ENCODE measurements around the gene CRIP3. TPM values are rescaled to one million over a fixed set of nuclear protein-coding genes. Genes with fewer than 3 reads are reported as not detected.

CRIP3 gene
- total RNA-seq, 2 donors from 2014 or later, result 1.00 to 1.4 TPM

DNA sequence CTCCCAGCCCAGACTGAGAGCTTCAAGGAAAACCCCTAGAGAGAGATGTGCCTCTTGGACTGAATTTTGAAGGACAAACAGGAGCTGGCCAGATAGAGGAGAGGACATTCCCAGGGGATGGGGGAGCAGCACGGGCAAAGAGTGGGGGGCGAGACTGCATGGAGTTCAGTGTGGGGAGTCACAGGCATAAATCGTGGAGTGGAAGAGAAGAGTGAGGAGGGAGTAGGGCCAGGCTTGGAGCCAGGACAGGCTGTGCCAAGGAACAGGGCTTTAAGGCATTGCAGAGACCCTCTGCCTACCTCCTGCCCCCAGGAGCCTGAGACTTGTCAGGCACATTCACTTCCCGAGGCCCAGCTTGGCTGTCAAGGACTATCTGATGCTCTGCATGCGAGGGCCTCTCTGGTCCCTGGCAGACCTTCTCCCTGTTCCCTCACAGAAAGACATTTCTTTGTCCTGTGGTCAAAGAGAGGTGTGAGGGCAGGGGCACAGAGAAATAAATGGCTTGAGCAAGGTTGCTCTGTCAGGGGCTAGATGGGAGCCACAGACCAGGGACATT lies 15.8 kb downstream of the CRIP3 start:
- intact Hi-C loops (cut with DNase I), result no loop called here
- peak; percentile 54 for DNase-seq (ENCODE audit: low spot score)

DNA sequence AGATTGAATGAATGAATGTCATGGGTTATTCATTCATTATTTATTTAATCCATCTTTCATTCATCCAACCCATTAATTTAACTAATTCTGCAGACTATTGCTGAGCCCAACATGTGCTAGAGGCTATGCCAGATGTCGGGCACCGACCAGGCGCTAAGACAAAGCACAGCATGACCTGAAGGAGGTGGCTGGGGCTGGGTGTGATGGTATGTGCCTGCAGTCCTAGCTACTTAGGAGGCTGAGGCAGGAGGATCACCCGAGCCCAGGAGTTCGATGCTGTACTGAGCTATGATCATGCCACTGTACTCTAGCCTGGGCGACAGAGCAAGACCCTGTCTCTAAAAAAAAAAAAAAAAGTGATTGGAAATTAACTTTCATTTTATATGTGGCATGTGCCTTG lies 16.3 kb downstream of the CRIP3 start:
- intact Hi-C loops (cut with DNase I), result no loop called here
- peak; percentile 56 for DNase-seq (ENCODE audit: low spot score)

DNA sequence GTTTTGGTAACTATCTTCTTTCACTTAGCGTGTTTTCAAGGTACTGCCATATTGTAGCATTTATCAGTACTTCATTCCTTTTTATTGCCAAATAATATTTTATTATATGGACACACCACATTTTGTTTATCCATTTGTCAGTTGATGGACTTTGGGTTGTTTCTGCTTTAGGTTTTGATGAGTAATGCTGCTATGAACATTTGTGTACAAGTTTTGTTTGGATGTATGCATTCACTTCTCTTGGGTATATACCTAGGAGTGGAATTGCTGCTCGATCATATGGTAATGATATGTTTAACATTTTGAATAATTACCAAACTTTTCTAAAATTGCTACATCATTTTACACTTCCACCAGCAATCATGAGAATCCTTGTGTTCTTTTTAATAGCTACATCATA lies 16.9 kb downstream of the CRIP3 start:
- no peak for DNase-seq (ENCODE audit: low spot score)
- intact Hi-C loops (cut with DNase I), result no loop called here

DNA sequence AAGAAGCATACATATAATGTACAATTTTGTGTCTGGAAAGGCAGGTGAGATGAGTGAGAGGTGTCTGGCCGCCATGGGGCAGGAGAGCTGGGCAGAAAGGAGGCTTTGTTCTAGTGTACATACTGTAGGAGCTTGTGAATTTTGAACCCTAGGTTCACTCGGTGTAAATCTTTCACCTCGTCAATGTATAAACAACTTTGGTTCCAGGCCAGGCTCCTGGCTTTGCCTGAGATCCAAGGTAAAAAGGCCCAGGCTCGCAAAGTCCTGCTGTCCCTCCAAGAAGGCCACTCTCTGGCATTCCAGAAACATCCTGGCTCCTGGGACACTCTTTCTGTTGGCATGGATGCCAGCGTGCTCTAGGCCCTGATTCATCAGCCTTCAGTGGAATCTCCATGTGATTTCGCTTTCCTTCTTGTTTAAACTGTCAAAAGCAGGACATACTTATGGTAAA lies 17.7 kb downstream of the CRIP3 start:
- DNase-seq (ENCODE audit: low spot score), result peak; percentile 3
- intact Hi-C loops (cut with DNase I), result no loop called here

DNA sequence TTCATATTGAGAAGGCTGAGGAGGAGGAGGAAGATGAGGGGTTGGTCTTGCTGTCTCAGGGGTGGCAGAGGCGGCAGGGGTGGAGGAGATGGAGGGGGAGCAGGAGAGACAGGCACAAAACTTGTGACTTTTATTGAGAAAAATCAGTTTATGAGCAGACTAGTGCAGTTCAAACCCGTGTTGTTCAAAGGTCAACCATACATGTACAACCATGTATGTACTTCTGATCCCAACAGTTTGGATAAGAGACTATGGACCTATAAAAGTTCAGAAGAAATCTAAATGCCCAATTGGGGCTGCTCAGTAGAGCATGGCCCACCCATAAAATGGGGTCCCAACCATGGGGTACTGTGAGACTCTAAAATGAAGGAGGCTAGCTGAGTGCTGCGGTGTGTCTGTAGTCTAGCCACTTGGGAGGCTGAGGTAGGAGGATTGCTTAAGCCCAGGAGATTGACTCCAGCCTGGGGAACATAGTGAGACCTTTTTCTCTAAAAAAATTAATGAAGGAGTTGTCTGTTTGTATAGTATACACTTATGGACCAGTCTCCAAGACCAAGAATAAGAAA lies 18.2 kb downstream of the CRIP3 start:
- peak; percentile 13 for DNase-seq (ENCODE audit: low spot score)
- intact Hi-C loops (cut with DNase I), result no loop called here

DNA sequence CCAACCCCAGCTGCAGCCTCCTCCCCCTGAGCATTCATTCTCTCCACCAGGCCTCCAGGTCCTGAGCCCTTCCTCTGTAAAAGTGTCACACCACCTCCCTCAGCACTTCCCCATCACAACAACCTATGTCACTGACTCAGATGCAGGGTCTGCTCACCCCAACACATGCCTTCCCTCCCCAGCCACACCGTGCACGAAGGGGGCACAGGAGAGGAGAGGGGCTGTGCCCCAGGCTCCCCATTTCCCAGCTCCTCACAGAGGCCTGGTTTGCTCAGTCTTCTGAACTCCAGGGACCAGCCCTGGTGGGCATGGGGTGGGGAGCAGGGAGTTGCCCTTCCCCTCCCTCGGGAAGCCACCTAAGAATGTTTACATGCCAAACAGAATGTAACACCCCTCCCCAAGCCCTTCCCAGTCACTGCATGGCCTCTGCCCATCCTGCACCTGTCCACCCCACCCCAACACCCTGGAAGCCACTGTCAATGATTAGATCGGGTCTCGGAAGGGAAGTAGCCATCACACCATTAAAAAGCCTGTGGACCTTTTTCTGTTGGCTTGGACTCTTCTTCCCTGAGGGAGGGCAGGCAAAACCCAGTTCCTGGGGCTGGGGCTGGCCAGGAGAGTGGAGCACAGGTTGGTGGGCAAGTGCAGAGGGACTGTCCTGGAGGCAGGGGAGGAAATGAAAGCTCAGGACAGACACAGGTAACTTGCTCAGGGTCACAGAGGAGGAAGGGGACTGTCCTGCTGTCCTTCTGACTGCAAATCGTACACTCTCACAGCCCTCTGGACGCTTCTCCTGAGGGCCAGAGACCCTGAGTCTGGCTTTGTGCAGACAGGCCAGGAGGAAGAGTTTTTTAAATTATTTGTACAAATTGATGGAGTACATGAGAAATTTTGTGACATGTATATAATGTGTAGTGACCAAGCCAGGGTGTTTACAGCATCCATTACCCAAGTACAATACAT lies 20.6 kb downstream of the CRIP3 start:
- no peak for DNase-seq (ENCODE audit: low spot score)
- intact Hi-C loops (cut with DNase I), result no loop called here

DNA sequence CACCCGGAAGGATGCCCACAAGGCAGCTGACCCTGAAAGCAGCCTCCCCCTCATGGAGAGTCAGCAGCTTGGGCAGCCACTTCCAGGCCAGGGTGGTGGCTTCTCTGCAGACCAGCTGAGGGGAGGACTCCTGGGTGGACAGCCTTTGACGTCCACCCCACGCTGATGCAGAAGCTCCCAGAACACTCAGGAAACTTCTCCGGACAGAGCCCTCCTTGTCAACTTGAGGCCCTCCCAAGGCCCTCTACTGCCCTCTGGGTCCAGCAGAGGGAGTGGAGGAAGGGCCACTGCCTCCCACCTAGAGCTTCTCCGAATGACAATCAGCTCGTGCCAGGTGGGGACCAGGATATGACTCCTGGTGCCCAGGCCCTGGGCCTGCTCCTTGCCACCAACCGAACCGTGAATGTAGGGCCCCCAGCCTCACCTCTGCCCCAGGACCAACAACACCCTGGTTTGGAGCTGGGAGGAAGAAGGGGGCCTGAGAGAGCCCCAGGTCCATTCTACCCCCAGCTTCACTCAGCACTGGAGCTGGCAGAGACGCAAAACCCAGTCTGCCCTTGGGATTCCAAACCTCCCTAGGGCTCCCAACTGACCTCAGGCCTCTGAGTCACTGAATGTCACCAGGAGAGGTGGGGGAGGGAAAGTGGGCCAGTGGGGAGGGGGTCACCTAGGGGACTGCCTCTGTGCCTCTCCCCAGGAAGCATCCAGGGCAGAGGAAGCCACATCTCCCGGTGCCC lies 21.5 kb downstream of the CRIP3 start:
- DNase-seq (ENCODE audit: low spot score), result no peak
- intact Hi-C loops (cut with DNase I), result no loop called here

DNA sequence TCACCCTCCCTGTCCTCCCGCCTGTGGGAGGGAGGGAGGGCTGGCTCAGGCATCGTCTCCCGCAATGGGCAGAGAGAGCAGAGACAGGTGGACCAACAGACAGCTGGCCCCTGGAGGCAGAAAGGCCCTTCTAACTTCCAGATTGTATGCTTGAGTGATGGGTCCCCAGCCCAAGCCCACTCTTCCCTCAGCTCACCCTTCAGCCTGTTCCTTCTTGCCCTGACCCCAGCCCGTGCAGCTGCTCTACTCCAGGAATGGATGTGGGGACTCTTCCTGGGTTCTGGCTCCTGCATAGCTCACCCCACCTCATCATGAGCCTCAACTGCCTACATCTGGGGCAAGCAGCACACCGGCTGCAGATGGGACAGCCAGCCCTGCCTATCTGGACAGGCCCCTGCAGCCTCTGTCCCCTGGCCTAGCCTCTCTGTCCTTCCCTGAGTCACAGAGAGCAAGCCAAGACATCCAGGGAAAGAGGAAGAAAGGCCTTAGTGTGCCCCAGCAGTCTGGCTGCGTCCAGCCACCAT lies 22.1 kb downstream of the CRIP3 start:
- intact Hi-C loops (cut with DNase I), result no loop called here
- no peak for DNase-seq (ENCODE audit: low spot score)

DNA sequence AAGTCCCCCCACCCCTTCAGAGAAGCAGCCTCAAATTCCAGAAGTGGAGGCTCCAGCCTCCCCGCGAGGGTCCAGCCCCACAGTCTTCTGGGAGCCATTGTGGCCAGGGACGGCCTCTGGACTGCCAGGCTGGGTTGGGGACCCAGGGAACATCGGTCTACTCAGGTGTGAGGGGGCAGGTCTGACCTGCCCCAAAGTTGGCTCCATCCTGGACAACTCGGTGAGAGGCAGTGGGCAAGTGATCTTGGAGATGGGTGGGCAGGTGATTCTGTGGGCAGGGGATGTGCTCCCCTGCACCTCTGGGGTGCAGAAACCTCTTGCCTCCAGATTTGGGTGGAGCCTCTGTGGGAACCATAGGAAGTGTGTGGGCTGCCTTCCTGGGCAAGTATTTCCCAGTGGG lies 22.8 kb downstream of the CRIP3 start:
- intact Hi-C loops (cut with DNase I), result no loop called here
- no peak for DNase-seq (ENCODE audit: low spot score)

DNA sequence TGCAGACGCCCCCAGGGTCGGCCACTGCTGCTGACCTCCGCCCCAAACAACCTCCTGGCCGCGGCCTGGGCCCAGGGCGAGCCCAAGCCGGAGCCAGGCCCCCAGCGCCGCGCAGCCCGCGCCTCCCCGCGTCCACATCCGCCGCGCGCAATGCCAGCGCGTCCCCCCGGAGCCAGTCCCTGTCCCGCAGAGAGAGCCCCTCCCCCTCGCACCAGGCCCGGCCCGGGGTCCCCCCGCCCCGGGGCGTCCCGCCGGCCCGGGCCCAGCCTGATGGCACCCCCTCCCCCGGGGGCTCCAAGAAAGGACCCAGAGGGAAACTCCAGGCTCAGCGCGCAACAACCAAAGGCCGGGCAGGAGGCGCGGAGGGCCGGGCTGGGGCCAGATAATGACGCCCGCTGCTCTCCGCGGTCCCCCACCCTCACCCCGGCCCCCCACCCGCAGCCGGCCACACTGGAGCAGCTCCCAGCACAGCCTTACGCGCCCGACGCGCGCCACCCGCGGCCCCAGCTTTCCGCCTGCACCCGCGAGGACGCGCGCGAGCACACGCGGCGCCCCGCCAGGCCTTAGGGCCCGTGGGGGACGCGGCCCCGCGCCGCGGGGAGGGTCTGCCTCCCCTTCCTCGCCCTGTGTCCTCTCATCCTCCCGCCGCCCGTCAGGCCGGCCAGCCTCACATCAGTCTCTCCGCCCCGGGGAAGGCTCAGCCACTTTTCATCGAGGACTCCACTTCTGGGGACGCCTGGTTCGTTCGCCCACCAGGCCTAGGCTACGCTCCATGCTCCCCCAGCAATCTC lies 23.4 kb downstream of the CRIP3 start:
- intact Hi-C loops (cut with DNase I), result no loop called here
- DNase-seq (ENCODE audit: low spot score), result no peak

DNA sequence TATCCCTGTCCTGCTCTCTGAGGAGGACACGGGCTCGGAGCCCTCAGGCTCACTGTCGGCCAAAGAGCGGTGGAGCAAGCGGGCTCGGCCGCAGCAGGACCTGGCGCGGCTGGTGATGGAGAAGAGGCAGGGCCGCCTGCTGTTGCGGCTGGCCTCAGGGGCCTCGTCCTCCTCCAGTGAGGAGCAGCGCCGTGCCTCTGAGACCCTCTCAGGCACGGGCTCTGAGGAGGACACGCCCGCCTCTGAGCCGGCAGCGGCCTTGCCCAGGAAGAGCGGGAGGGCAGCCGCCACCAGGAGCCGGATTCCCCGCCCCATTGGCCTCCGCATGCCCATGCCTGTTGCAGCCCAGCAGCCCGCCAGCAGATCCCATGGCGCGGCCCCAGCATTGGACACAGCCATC lies 24.7 kb downstream of the CRIP3 start:
- intact Hi-C loops (cut with DNase I), result no loop called here
- DNase-seq (ENCODE audit: low spot score), result no peak

DNA sequence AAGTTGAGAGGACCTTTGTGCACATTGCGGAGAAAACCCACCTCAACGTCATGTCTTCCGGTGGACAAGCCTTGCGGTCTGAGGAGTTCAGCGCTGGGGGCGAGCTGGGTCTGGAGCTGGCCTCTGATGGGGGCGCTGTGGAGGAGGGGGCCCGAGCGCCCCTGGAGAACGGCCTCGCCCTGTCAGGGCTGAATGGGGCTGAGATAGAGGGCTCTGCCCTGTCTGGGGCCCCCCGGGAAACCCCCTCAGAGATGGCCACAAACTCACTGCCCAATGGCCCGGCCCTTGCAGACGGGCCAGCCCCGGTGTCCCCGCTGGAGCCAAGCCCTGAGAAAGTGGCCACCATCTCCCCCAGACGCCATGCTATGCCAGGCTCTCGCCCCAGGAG lies 25.1 kb downstream of the CRIP3 start:
- no peak for DNase-seq (ENCODE audit: low spot score)
- intact Hi-C loops (cut with DNase I), result no loop called here

DNA sequence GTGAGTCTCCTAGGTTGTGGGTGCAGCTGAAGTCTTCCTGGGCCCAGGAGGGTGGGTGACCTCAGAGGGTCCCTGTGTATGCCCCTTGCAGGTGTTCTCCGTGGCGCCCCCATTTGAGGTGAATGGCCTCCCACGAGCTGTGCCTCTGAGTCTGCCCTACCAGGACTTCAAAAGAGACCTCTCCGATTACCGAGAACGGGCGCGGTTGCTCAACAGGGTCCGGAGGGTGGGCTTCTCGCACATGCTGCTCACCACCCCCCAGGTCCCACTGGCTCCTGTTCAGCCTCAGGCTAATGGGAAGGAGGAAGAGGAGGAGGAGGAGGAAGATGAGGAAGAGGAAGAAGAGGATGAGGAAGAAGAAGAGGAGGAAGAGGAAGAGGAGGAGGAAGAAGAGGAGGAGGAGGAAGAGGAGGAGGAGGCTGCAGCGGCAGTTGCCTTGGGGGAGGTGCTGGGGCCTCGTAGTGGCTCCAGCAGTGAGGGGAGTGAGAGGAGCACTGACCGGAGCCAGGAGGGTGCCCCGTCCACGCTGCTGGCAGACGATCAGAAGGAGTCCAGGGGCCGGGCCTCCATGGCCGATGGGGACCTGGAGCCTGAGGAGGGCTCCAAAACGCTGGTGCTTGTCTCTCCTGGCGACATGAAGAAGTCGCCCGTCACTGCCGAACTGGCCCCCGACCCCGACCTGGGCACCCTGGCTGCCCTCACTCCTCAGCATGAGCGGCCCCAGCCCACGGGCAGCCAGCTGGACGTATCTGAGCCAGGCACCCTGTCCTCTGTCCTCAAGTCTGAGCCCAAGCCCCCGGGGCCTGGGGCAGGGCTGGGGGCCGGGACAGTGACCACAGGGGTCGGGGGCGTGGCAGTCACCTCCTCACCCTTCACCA lies 25.8 kb downstream of the CRIP3 start:
- intact Hi-C loops (cut with DNase I), result no loop called here

DNA sequence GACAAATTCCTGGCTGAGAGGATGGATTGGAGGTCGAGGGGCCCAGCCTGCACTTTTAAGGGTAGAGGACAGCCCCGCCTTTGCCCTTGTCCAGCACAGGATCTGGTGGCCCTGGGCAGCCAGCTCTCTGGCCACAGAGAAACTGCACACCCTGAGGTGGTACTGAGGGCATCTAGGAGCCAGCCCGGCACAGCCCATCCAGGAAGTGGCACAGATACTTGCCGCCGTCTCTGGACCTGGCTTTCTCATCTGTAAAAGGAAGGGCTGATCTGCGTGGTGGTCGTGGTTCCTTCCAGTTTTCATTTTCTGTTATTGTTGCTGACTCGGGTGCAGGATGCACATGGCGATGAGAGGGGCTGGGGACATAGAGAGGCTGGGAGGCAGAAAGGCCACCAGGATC lies 26.6 kb downstream of the CRIP3 start:
- intact Hi-C loops (cut with DNase I), result no loop called here
- DNase-seq (ENCODE audit: low spot score), result no peak

More for the DNA sequence above, 25.8 kb downstream of the CRIP3 start:
- no peak for DNase-seq (ENCODE audit: low spot score)

DNA sequence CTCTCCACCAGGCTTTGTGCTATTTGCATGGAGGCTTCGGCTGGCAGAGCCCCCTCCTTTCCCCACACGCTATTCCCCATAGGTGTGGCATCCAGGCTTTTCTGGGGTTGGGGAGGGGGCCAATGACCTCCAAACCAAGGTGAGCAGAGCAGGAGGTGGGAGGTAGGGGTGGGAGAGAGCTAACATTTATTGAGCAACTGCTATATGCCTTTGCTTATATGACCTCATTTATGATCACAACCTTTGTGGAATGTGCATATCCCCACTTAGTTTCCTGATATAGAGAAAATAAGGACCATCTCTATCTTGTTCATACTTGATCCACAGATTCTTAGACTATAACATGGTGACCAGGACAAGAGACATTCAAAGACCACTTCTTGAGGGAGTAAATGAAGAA lies 28.4 kb downstream of the CRIP3 start:
- intact Hi-C loops (cut with DNase I), result no loop called here
- no peak for DNase-seq (ENCODE audit: low spot score)

DNA sequence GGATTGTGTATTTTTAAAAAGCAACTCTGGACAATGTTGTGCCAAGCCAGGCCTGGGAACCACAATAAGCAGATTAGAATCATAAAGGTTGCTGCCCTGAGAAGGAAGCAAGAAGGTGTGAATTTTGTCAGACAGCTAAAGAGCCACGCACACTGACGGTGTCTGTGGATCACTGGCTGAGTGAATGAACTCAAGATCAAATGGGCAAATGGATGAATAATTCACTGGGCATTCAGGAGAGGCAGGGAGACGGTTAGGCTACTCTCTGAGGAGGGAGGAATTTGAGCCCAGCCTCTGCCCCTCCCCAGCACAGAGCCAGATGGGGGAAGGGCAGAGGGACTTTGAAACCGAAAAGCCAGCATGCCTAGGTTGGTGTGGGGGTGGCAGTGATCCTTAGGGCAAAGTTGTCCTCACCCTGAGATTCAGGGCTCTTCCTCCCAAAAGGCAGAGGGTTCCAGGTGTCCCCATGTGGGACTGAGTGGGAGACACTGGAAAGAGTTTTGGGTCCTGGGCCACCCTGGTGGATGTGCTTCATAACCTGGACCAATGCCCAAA lies 30.0 kb downstream of the CRIP3 start:
- intact Hi-C loops (cut with DNase I), result no loop called here
- DNase-seq (ENCODE audit: low spot score), result no peak

DNA sequence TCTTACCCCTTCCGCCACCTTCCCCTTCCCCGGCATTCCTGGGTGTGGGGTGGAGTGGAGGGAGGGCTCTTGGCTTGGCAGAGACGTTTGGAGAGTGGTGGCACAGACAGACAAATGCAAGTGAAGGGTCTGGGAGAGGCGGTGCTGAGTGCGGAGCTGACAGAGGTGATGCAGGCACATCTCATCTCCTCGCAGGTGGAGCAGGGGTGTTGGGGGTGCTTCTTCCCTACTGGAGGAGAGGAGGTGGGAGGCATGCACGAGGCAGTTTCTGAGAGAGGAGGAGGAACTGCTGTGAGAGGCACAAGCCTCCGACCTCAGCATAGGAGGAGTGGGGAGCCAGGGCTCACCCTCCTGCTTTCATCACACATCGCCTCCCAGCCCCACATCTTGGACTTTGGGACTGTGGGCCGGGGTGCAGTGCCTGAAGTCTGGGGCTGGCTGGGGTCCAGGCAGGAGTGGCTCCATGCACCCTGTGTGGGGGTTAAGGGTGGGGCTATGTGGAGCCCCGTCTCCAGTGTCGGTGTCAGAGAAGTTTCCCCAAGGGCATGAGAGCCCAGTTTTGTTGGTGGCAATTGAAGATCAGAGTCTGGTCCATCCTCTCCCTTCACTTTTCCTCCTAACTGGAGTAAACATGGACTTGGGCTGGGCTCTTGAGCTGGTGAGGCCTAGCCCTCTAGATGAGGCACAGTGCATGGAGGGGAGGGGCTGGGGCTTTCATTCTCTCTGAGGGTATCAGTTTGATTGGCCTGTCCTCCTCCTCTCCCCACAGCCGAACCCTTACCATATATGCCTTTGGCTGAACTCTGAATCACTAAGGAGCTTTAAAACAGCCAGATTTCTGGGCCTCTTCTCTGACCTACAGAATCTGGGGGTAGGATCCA lies 30.7 kb downstream of the CRIP3 start:
- no peak for DNase-seq (ENCODE audit: low spot score)
- intact Hi-C loops (cut with DNase I), result no loop called here
